ENCODE results near the gene LILRB1.
"Not testable (repeated sequence)": the region's sequence is repeated elsewhere in the genome, so short reads cannot be mapped to it uniquely, and the experiment has no call there.

- not testable (repeated sequence) for TF ChIP-seq CTCF (IDR thresholded peaks at IDR 0.05); EP300 (IDR thresholded peaks at IDR 0.05); POLR2A (IDR thresholded peaks at IDR 0.05; ENCODE audit: low read depth)
Observed at GRCh38 chr19:54642953-54643352, 12.7 kb downstream of the LILRB1 start.

Measured in esophagus muscularis mucosa (tissue), 4 donors.